Measurements from ENCODE around the gene RPS2.
A peak's percentile ranks its signal among the peaks of the same experiment; 100 is the strongest.

RPS2 gene

DNA sequence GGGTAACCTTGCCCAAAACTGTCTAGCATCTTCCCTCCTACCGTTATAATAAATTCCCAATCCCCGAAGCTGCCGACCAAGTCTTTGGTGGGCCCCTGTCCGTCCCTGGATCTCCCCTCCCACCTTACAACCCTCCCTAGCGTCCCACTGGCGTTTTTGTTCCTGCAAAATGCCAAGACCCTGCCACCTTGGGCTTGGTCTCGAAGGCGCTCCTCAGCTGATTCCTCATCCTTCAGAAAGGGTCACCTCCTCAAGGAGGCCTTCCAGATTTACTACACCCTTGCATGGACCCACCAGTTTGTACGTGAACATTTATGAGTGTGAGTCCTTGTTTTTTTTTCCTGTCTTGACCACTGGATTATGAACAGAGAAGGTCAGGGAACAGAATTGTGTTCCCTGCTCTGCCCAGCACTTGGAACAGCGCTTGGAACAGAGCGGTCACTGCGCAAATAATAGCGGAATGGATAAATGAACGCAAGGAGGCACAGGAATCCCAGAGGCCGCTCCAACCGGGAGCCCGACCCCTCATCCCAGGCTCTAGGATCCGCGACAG lies 18.4 kb upstream of the RPS2 start:
- no peak for DNase-seq (ENCODE audit: low spot score)

DNA sequence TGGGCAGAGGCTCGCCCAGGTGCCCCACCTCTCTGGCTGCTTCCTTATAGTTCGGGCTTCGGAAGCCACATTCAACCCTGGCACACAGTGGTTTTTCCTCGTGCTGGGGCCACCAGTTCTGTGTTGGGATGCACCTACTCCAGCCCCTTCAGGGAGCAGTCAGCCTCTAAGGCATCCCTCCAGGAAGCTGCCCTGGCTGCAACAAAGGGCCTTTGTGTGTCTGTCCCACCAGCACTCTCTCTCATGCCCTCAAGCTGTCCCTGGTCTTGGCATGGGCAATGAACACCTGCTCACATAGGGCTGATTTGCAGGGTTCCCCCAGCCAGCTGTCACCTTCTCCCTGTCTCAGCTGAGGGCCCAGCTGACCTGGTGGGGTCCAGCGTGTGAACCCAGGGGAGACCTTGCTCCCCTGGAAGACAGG lies 17.4 kb upstream of the RPS2 start:
- DNase-seq (ENCODE audit: low spot score) = no peak

DNA sequence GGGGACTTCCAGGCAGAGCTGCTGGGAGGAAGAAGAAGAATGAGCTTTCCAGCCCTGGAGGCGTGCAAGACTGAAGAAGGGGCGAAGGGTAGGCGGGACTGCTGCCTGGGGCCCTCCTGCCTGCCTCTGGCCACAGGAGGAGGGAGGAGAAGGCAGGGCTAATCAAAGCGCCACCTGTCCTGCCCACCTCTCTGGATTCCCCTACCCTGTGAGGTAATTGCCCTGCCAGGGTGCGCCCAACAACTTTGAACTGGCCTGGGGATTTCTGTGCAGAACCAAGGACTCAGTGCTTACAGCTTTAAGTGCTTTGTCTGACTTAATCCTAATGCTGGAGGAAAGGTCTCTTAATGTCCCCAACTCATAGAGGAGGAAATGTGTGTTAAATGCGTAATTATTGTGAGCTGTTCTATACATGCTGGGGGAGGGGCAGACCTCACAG lies 16.8 kb upstream of the RPS2 start, which contains the start of gene NOXO1:
Gene NOXO1 (minus strand): TSS at position 72 of the 439 bp plus-strand sequence. CDS start 290 bp downstream, outside the sequence.
- DNase-seq (ENCODE audit: low spot score) = no peak

DNA sequence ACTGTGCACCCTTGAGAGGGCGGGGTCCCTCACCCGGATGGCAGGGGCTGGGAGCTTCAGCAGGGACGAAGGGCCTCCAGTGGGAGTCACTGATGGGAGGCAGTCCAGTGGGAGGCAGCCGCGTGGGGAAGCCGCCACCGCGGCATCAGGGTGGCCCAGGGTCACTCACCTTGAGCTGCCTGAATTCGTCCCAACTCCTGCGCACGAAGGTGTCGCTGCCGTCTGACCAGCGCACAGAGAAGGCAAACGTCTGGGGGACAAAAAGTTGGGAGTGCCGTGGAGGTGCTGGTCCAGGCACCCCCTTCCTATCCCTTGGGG lies 16.1 kb upstream of the RPS2 start:
- DNase-seq (ENCODE audit: low spot score) = no peak

DNA sequence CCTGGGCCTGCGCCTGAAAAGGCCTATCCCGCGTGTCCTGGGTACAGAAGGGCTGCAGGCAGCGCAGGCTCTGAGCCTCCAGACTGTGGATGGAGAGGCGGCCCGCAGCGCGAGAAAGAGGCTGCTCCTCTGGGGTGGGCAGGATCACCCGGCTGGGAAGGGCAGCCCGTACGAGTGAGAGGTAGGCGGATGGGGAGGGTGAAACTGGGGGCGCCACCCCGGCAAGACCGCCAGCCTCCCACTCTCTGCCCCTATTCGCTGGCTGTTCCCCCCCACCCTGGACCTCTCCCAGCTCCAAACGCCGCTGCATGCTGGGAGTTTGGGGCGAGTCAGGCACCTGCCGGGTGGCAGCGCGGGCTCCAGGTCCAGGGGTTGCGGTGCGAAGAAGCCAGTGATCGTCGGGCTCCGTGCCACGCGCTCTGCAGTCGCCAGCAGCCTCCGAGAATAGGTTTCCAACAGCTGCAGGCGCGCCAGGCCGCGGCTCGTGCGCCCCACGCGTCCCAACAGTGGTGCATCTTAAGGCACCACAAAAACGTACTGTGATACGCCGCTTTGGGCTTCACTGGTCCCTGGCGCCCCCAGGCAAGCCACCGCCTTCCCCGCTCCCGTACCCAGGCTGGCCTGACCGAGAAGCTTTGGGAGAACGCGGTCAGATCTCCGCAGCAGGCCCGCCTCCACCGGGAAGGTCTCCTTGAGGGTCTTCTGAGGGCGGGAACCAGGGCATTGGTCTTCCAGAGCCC lies 15.6 kb upstream of the RPS2 start:
- no peak for DNase-seq (ENCODE audit: low spot score)

DNA sequence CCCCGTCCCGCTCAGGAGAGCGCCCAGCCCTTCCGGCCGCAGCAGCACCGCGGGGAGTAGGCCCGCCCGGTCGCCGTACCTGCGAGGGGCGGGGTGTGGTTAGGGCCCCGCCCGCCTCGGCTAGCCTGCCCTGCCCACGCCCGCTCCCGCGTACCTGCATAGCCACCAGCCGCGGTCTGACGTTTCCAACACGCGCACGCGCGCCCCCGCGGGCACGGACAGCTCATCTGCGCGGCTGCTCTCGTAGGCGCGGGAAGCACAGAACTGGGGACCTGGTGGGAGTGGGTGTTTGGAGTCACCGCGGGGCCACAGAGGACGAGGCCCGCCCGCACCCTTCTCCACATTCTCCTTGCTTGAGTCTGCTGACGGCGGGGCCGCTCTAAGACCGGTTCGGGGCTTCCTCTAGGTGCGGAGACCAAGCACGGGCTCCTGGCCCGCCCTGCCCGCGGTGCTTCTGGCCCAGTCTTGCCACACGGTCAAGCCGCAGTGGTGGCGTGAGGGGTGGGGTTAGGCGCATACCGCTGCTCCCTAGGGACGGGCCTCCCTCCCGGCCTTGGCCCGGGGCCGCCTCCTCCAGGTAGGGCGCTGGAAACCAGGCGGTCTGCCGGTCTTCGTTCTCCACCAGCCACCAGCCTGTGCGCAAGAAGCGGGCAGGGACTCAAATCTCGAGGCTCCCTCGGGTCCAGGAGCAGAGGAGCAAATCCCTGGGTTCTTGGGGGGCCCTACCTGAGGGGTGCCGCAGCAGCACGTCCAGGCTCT lies 14.8 kb upstream of the RPS2 start:
- no peak for DNase-seq (ENCODE audit: low spot score)

DNA sequence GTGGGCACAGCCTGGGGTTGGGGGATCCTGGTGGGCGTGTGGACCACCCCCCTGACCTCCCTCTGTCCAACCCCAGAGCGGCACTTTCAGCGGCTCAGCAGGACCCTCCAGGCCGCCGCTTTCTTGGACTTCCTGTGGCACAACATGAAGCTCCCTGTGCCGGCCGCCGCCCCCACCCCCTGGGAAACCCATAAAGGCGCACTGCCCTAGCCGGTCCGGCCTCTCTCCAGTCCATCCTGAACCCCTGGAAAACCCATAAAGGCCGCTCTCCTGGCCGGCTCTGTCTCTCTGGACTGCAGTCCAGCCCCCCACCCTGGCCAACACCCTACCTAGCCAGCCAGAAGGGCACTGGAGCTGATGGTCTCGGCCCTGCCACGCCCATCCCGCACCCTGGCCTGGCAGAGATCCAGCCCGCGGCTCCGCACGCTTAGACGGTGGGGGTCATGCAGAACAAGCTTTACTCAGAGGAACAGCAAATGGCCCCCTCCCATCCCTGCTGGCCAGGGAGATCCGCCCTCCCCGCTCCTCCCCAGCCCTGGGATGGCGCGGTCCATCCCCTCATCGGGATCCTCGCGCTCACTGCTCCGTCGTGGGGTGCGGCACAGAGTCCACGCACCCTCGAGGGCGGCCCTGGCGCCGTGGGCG lies 14.0 kb upstream of the RPS2 start:
- DNase-seq (ENCODE audit: low spot score) = no peak

DNA sequence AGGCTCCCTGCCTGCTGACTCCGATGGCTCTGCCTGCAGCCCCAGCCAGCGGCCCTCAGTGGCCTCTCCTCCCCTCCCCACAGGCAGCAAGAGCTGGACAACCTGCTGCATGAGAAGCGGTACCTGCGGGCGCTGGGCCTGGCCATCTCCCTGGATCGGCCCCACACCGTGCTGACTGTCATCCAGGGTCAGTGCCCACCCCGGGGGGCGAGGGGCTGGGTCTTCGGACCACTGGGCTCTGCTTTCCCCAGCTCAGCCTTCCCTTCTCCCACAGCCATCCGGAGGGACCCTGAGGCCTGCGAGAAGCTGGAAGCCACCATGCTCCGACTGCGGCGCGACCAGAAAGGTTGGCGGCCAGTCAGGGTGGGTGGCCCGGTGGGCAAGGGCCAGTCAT lies 13.2 kb upstream of the RPS2 start:
- DNase-seq (ENCODE audit: low spot score) = no peak

DNA sequence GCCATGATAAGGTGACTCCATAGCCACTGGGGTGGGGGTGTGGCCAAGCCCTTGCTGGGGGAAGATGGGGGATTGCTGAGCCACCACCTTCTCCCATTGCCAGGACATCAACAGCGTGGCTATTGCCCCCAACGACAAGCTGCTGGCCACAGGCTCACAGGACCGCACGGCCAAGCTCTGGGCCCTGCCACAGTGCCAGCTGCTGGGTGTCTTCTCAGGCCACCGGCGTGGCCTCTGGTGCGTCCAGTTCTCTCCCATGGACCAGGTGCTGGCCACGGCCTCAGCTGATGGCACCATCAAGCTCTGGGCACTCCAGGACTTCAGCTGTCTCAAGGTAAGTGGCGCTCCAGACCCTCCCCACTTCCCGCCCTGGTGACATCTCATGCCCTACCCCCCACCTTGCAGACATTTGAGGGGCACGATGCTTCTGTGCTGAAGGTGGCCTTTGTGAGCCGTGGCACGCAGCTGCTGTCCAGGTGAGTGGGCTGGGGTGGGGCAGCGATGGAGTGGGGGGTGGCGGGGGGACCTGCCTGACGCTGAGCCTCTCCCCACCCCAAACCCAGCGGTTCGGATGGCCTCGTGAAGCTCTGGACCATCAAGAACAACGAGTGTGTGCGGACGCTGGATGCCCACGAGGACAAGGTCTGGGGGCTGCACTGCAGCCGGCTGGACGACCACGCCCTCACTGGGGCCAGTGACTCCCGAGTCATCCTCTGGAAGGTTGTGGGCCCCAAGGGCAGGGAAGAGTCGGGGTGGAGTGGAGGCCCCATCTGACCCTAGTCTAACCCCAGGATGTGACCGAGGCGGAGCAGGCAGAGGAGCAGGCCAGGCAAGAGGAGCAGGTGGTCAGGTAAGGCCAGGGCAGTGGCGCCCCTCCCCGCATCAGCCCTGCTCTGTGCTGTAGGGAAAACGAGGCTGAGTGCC lies 12.6 kb upstream of the RPS2 start:
- DNase-seq (ENCODE audit: low spot score) = no peak

DNA sequence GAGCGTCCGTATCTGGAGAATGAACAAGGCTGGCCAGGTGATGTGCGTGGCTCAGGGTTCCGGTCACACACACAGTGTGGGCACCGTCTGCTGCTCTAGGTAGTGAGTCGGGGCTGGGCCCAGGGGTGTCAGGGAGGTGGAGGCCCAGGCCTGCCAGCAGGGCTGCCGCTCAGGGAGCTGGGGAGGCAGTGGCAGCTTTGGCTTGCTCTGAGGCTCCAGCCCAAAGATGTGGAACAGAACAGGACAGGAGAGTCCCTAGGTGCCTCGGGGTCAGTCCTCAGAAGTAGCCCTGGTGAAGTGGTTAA lies 11.5 kb upstream of the RPS2 start:
- DNase-seq (ENCODE audit: low spot score) = no peak

DNA sequence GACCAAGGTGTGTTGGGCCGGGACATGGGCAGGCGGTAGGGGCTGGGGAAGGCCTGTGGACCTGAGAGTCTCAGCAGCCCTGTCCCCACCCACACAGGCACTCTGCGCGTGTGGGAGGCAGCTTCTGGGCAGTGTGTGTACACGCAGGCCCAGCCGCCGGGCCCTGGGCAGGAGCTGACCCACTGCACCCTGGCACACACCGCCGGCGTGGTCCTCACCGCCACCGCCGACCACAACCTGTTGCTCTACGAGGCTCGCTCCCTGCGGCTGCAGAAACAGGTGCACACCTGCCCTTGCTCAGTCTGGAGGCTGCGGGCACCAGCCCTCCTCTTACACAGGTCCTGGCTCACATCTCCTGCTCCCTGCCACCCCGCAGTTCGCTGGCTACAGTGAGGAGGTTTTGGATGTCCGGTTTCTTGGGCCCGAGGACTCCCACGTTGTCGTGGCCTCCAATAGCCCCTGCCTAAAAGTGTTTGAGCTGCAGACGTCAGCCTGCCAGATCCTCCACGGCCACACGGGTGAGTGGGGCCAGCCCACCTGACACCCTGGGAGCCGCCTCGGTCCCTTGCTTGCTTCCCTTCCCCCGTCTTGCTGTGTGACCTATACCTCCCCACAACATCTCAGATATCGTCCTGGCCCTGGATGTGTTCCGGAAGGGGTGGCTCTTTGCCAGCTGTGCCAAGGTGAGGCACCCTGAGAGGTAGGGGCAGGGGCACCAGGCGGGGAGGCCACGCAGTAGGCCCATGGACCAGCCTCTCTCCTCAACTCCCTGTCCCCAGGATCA lies 11.0 kb upstream of the RPS2 start:
- no peak for DNase-seq (ENCODE audit: low spot score)

DNA sequence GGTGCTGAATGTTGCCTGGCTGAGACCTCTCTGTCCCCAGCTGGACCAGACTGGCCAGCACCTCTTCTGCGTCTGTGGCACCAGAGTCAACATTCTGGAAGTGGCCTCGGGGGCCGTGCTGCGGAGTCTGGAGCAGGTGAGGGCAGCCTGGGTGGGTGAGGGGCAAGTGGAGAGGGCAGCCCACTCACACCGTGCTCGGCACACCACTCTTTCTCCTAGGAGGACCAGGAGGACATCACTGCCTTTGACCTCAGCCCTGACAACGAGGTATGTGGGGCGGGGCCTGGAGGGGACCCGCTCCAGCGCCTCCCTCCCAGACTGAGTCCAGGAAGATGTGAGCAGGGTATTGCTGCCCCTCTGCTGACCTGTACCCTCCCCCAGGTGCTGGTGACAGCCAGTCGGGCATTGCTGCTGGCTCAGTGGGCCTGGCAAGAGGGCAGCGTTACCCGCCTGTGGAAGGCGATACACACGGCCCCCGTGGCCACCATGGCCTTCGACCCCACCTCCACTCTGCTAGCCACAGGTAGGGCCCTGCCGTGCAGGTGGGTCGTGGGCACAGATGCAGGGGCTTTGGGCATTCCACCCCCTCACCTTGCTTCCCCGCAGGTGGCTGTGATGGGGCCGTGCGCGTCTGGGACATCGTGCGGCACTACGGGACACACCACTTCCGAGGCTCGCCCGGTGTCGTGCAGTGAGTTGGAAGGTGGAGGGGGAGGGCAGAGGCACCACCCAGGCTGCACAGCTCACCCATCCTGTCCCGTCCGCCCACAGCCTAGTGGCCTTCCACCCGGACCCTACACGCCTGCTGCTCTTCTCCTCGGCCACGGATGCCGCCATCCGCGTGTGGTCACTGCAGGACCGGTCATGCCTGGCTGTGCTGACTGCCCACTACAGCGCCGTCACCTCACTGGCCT lies 9.8 kb upstream of the RPS2 start:
- no peak for DNase-seq (ENCODE audit: low spot score)

DNA sequence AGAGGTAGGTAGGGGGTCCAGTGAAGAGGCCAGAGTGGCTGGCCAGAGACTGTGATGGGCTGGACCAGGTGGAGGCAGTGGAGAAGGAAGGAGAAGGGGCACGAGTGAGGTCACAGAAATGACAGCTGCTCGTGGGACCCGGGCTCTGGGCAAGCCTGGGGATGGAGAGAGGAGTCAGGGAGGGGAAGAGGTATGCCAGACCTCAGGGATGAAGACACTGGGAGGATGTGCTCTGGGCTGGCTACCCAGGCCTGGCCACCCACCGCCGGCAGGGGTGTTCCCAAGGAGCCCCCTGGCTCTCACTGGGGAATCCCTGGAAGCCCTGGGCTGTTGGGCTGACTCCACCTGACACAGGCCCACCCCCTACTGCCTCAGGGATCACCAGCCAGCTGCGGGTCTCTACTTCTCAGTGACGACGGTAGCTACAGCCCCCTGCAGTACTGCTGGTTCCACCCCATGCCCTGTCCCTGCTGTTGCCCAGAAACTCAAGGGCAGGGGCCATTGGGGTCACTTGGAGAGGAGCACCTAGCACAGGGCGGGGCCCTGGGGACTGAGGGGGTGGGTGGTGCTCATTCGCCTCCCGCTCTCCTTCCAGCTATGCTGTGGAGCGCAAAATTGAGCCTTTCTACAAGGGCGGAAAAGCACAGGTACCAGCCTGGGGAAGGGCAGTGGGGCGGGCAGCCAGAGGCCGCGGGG lies 9.0 kb upstream of the RPS2 start:
- DNase-seq (ENCODE audit: low spot score) = no peak

DNA sequence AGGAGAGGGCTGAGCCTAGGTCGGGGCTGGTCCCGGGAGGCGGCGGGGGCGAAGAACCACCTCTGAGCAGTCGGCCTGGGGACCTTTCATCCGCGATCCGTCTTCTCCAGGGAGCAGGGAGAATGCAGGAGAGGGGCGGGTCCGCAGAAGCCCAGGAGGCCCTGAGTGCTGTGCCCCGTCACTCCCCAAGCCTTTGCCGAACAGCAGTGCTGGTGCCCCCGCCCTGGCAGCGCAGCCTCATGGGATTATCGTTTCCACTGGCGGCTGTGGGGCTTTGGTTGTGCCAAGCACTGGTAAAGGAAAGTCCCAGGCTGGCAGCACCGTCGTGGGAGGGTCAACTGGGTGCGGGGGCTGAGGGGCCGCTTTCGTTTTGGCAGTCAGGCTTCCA lies 7.9 kb upstream of the RPS2 start:
- no peak for DNase-seq (ENCODE audit: low spot score)

DNA sequence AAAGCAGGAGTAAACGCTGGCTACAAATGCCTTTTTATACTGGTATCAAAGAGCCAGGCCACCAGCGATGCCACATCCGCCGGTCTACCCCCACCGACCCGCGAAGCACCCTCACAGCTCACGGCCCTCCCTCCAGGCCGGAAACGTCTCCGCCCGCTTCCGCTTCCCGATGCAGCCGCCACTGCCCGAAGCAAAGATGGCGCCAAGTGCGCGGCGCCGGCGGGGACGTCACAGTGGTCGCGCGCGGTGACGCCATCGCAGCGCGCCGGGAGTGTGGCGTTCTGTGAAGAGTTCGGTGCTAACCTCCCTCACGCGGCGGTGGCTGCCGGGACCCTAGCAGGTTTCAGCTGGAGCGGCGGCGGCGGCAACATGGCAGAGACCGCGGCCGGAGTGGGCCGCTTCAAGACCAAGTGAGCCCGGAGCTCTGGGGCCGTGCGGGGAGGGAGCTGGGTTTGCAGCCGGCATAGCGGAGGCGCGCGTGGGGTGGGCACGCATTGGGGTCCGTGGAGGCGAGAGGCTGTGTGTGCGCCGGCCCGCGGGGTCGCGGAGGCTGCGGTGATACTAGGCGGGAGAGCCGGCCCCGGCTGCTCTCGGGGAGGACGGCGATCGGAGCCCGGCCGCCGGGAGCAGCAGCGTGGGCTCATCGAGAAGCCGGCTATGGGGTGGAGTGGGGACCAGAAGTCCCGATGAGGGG lies 7.3 kb upstream of the RPS2 start, which contains the start of gene TBL3:
Gene TBL3 (plus strand): TSS at position 258 of the 694 bp plus-strand sequence. CDS start 112 bp downstream, at position 370.
- DNase-seq (ENCODE audit: low spot score) = peak; percentile 93

DNA sequence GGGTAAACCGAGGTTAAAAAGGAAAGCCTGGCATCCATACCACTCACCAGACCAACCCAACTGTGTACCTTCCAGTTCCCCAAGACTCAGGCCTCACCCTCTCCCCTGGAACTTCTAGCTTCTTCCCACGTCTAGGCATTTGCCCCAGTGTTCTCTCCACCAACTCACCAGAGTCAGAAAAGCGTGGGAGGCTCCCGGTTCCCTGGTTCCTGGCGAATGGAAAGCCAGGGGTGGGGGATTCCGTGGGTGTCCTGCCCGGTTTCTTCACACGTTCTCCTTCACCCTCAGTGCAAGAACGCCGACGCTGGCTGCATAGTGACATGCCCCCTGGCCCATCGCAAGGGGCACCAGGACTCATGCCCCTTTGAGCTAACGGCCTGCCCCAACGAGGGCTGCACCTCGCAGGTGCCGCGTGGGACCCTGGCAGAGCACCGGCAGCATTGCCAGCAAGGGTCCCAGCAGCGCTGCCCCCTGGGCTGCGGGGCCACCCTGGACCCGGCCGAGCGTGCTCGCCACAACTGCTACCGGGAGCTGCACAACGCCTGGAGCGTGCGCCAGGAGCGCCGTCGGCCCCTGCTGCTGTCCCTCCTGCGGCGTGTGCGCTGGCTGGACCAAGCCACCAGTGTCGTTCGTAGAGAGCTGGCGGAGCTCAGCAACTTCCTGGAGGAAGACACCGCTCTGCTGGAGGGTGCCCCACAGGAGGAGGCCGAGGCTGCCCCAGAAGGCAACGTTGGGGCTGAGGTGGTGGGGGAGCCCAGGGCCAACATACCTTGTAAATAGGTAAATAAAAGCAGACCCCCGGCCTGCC lies 3.7 kb upstream of the RPS2 start:
- DNase-seq (ENCODE audit: low spot score) = no peak

DNA sequence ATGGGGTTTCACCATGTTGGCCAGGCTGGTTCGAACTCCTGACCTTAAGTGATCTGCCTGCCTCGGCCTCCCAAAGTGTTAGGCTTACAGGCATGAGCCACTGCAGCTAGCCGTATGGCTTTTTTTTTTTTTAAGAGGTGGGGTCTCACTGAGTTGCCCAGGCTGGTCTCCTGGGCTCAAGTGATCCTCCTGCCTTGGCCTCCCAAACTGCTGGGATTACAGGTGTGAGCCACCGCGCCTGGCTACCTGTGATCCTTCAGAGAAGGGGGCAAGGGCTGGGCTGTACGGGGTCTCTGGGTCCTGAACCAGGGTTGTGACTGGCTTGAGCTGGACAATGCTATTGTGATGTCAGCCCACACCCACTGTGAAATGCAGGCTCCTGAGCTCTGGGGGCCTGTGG lies 1.8 kb upstream of the RPS2 start, which contains the start of gene RNF151:
Gene RNF151 (plus strand): TSS at position 397 of the 400 bp plus-strand sequence. CDS start 26 bp downstream, outside the sequence.
- no peak for DNase-seq (ENCODE audit: low spot score)
